SU-DHL-6 (cell line): Measurements from ENCODE around the gene ADPRM.

Experiments
- H2AFZ ChIP-seq: fragments of 200-600 bp; sonication (generic); 2 replicates; pipeline ENCODE4 v1.6.1; 2014; ENCODE audit warnings: low read depth, mild to moderate bottlenecking, moderate library complexity, mixed read lengths, antibody characterized with exemption, low read length; ENCODE audit not compliant: severe bottlenecking
- H3F3A ChIP-seq: fragments of 200-600 bp; shearing (Covaris generic); 2 replicates; pipeline ENCODE4 v1.6.0; 2016; ENCODE audit warnings: antibody characterized with exemption, mild to moderate bottlenecking; ENCODE audit not compliant: insufficient read depth
- H3K27ac ChIP-seq: fragments of 200-600 bp; sonication (generic); 2 replicates; pipeline ENCODE4 v1.5.1; 2016; ENCODE audit warnings: low read depth, mild to moderate bottlenecking, low read length, moderate library complexity, mixed read lengths
- H3K27me3 ChIP-seq: fragments of 200-600 bp; sonication (generic), shearing (Covaris generic); 2 replicates; pipeline ENCODE4 v1.6.0; 2014; ENCODE audit warnings: mild to moderate bottlenecking, low read length
- H3K36me3 ChIP-seq: fragments of 200-600 bp; sonication (generic); 2 replicates; pipeline ENCODE4 v1.6.1; 2014; ENCODE audit warnings: mild to moderate bottlenecking, low read length, mixed read lengths
- H3K4me2 ChIP-seq: fragments of 300-600, 200-600 bp; shearing (Covaris generic), sonication (generic); 2 replicates; pipeline ENCODE4 v1.6.0; 2014; ENCODE audit warnings: low read length, low read depth, mild to moderate bottlenecking; ENCODE audit not compliant: poor library complexity, severe bottlenecking
- H3K4me3 ChIP-seq: fragments of 200-600 bp; sonication (generic); 2 replicates; pipeline ENCODE4 v1.5.1; 2014; ENCODE audit warnings: antibody characterized with exemption, low read length, mild to moderate bottlenecking, mixed read lengths; ENCODE audit not compliant: insufficient read depth, poor library complexity, severe bottlenecking
- H3K79me2 ChIP-seq: fragments of 200-600 bp; sonication (generic); 2 replicates; pipeline ENCODE4 v1.6.1; 2014; ENCODE audit warnings: mild to moderate bottlenecking, low read length, moderate library complexity; ENCODE audit not compliant: insufficient read depth
- H3K9ac ChIP-seq: fragments of 200-600 bp; sonication (generic); 2 replicates; pipeline ENCODE4 v1.7.0; 2014; ENCODE audit warnings: mild to moderate bottlenecking, low read length
- H3K9me2 ChIP-seq: fragments of 200-600 bp; sonication (generic); replicated peaks from 2 replicates; pipeline ENCODE4 v1.6.1; 2014; ENCODE audit warnings: low read length; ENCODE audit not compliant: insufficient read depth
- H3K9me3 ChIP-seq: fragments of 200-600 bp; sonication (generic); 2 replicates; pipeline ENCODE4 v1.6.1; 2014; ENCODE audit warnings: low read length, mixed read lengths; ENCODE audit not compliant: insufficient read depth
- H4K20me1 ChIP-seq: fragments of 200-600 bp; sonication (generic); 2 replicates; pipeline ENCODE4 v1.6.1; 2014; ENCODE audit warnings: low read depth, mild to moderate bottlenecking, antibody characterized with exemption, low read length, moderate library complexity, mixed read lengths
- CTCF ChIP-seq: fragments of 200-600 bp; sonication (generic); IDR thresholded peaks from one replicate; pipeline ENCODE4 v1.5.1; 2017; ENCODE audit warnings: antibody characterized with exemption, mild to moderate bottlenecking, low read length, moderate library complexity; ENCODE audit not compliant: insufficient read depth, poor library complexity, severe bottlenecking
- EZH2phosphoT487 ChIP-seq: fragments of 200-600 bp; sonication (generic), shearing (Covaris generic); conservative IDR thresholded peaks from 2 replicates; pipeline ENCODE4 v1.6.1; 2018; ENCODE audit warnings: mild to moderate bottlenecking, antibody characterized with exemption, low read length, moderate library complexity, mixed read lengths

The ADPRM gene

GRCh38 chr17:10649602-10650001 lies 47.8 kb upstream of the ADPRM start:
- H3K9ac ChIP-seq, result no peak overlapping the region
- H3K79me2 ChIP-seq, result no peaks in the 10 kb centered on the region
- no peaks in the 10 kb centered on the region for H3K27me3 ChIP-seq
- H3K4me3 ChIP-seq, result no peak overlapping the region
- H2AFZ ChIP-seq, result no peak overlapping the region
- H3K36me3 ChIP-seq, result no peaks in the 10 kb centered on the region
- H3K4me2 ChIP-seq, result no peak overlapping the region
- TF ChIP-seq CTCF (no peak), EZH2phosphoT487 (no peak)
- no peaks in the 10 kb centered on the region for H3K9me2 ChIP-seq
- no peaks in the 10 kb centered on the region for H3F3A ChIP-seq
- H4K20me1 ChIP-seq, result no peaks in the 10 kb centered on the region
- no peaks in the 10 kb centered on the region for H3K9me3 ChIP-seq
- H3K27ac ChIP-seq, result no peak overlapping the region

DNA sequence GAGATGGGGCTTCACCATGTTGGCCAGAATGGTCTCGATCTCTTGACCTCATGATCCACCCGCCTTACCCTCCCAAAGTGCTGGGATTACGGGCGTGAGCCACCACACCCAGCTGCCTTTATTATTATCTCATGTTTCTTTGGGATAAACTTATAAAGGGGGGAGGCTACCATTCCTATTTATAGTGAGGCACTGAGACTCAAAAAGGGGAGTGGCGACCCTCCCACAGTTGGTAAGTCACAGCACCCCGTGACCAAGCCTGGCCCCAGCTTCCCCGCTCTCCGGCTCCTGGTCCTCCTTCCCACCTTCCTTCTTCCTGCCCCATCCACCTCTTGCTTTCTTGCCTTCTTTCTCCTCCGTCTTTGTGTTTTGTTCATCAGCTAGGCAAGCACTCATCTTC lies 45.5 kb upstream of the ADPRM start:
- H3K4me2 ChIP-seq, result no peak overlapping the region
- TF ChIP-seq EZH2phosphoT487 (no peak), CTCF (no peak)
- no peaks in the 10 kb centered on the region for H4K20me1 ChIP-seq
- no peaks in the 10 kb centered on the region for H3F3A ChIP-seq
- no peaks in the 10 kb centered on the region for H3K79me2 ChIP-seq
- no peak overlapping the region for H3K4me3 ChIP-seq
- H3K9me3 ChIP-seq, result no peaks in the 10 kb centered on the region
- no peak overlapping the region for H2AFZ ChIP-seq
- no peaks in the 10 kb centered on the region for H3K27me3 ChIP-seq
- H3K9me2 ChIP-seq, result no peaks in the 10 kb centered on the region
- H3K9ac ChIP-seq, result no peak overlapping the region
- no peaks in the 10 kb centered on the region for H3K36me3 ChIP-seq
- no peak overlapping the region for H3K27ac ChIP-seq

- Histone ChIP-seq H3K4me3 (no peak overlapping the region), H2AFZ (no peak overlapping the region), H3K36me3 (no peaks in the 10 kb centered on the region), H3K9me2 (no peaks in the 10 kb centered on the region), H3F3A (no peaks in the 10 kb centered on the region), H3K4me2 (no peak overlapping the region), H3K9me3 (no peaks in the 10 kb centered on the region), H3K27ac (no peak overlapping the region), H3K27me3 (no peaks in the 10 kb centered on the region), H3K79me2 (no peaks in the 10 kb centered on the region), H4K20me1 (no peaks in the 10 kb centered on the region), H3K9ac (no peak overlapping the region)
- TF ChIP-seq CTCF, result no peak
- no peak for TF ChIP-seq EZH2phosphoT487
Measured at GRCh38 chr17:10652984-10653659, 44.3 kb upstream of the ADPRM start.
